ENCODE data around the gene KCNG2. TPM values are rescaled to one million over a fixed set of nuclear protein-coding genes. Genes with fewer than 3 reads are reported as not detected.

Gene KCNG2
- total RNA-seq, 2 experiments from 2014 or later: not detected

GRCh38 chr18:79850731-79851130 lies 53.0 kb downstream of the KCNG2 start:
- no TSS peak for BruUV-seq (replicated peaks)
- Histone ChIP-seq H3K9me3 (ENCODE audit: low read length) (no peaks in the 10 kb centered on the region), H4K20me1 (ENCODE audit: insufficient read depth, low read length) (no peaks in the 10 kb centered on the region), H3K79me2 (ENCODE audit: insufficient read depth, low read depth, low read length) (no peaks in the 10 kb centered on the region), H3K4me2 (ENCODE audit: low read length) (no peak overlapping the region), H3K4me1 (ENCODE audit: insufficient read depth, low read length, poor library complexity, severe bottlenecking) (no peaks in the 10 kb centered on the region), H3K36me3 (ENCODE audit: insufficient read depth, low read length) (no peaks in the 10 kb centered on the region), H3K9me2 (ENCODE audit: insufficient read depth, low read length) (no peaks in the 10 kb centered on the region), H2AFZ (ENCODE audit: low read length) (no peak overlapping the region), H3K27ac (ENCODE audit: low read depth, low read length, poor library complexity, severe bottlenecking) (no peak overlapping the region), H3K4me3 (ENCODE audit: low read depth, low read length, poor library complexity, severe bottlenecking) (no peak overlapping the region)
- TF ChIP-seq EZH2phosphoT487 (IDR thresholded peaks at IDR 0.05; ENCODE audit: borderline replicate concordance, low read depth, low read length) (no peak), CTCF (conservative IDR thresholded peaks at IDR 0.05; ENCODE audit: low read length) (no peak)
- no peak for DNase-seq (ENCODE audit: low spot score)
- intact Hi-C loops (cut with micrococcal nuclease; ENCODE audit: unreplicated experiment): no loop called here
- ChIA-PET CTCF (ENCODE audit: unreplicated experiment) (no interaction called here), POLR2A (no interaction called here)

- Histone ChIP-seq H3K9me3 (ENCODE audit: low read length) (no peaks in the 10 kb centered on the region), H3K79me2 (ENCODE audit: insufficient read depth, low read depth, low read length) (no peaks in the 10 kb centered on the region), H4K20me1 (ENCODE audit: insufficient read depth, low read length) (no peaks in the 10 kb centered on the region), H3K4me1 (ENCODE audit: insufficient read depth, low read length, poor library complexity, severe bottlenecking) (no peaks in the 10 kb centered on the region), H3K9me2 (ENCODE audit: insufficient read depth, low read length) (no peaks in the 10 kb centered on the region), H3K4me2 (ENCODE audit: low read length) (no peak overlapping the region), H3K36me3 (ENCODE audit: insufficient read depth, low read length) (no peaks in the 10 kb centered on the region), H3K4me3 (ENCODE audit: low read depth, low read length, poor library complexity, severe bottlenecking) (no peak overlapping the region), H3K27ac (ENCODE audit: low read depth, low read length, poor library complexity, severe bottlenecking) (no peak overlapping the region), H2AFZ (ENCODE audit: low read length) (no peak overlapping the region)
- DNase-seq (ENCODE audit: low spot score): no peak
- no peak for TF ChIP-seq EZH2phosphoT487 (IDR thresholded peaks at IDR 0.05; ENCODE audit: borderline replicate concordance, low read depth, low read length)
- TF ChIP-seq CTCF (conservative IDR thresholded peaks at IDR 0.05; ENCODE audit: low read length): no peak
- POLR2A ChIA-PET: no interaction called here
- BruUV-seq (replicated peaks): no TSS peak
- intact Hi-C loops (cut with micrococcal nuclease; ENCODE audit: unreplicated experiment): no loop called here
- CTCF ChIA-PET (ENCODE audit: unreplicated experiment): no interaction called here
Measured at GRCh38 chr18:79851489-79851888, 53.8 kb downstream of the KCNG2 start.

DNA sequence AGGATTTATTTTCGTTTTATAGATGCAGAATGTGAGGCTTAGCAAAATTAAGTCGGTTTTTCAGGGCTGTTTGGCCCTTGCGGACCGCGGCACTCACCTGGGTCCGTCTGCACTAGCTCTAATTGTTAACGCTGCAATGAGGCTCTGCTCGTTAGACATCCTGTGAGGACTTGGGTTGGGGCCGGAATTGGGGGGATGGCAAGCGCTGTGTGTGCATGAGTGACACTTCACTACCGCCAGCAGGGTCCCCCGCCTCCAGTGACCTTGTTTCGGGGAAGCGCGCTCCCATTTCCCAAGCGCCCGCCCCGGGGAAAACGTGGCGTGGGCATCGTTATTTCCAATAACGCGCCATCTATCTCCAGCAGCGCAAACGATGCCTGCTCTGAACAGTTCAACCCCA lies 54.2 kb downstream of the KCNG2 start:
- H3K27ac ChIP-seq (ENCODE audit: low read depth, low read length, poor library complexity, severe bottlenecking): no peak overlapping the region
- H3K79me2 ChIP-seq (ENCODE audit: insufficient read depth, low read depth, low read length): no peaks in the 10 kb centered on the region
- no peak overlapping the region for H2AFZ ChIP-seq (ENCODE audit: low read length)
- CTCF ChIA-PET (ENCODE audit: unreplicated experiment): no interaction called here
- no peak overlapping the region for H3K4me2 ChIP-seq (ENCODE audit: low read length)
- BruUV-seq (replicated peaks): no TSS peak
- no peaks in the 10 kb centered on the region for H4K20me1 ChIP-seq (ENCODE audit: insufficient read depth, low read length)
- no peaks in the 10 kb centered on the region for H3K9me2 ChIP-seq (ENCODE audit: insufficient read depth, low read length)
- no peak for TF ChIP-seq EZH2phosphoT487 (IDR thresholded peaks at IDR 0.05; ENCODE audit: borderline replicate concordance, low read depth, low read length)
- TF ChIP-seq CTCF (conservative IDR thresholded peaks at IDR 0.05; ENCODE audit: low read length): no peak
- no peaks in the 10 kb centered on the region for H3K4me1 ChIP-seq (ENCODE audit: insufficient read depth, low read length, poor library complexity, severe bottlenecking)
- H3K9me3 ChIP-seq (ENCODE audit: low read length): no peaks in the 10 kb centered on the region
- no peaks in the 10 kb centered on the region for H3K36me3 ChIP-seq (ENCODE audit: insufficient read depth, low read length)
- H3K4me3 ChIP-seq (ENCODE audit: low read depth, low read length, poor library complexity, severe bottlenecking): no peak overlapping the region
- intact Hi-C loops (cut with micrococcal nuclease; ENCODE audit: unreplicated experiment): no loop called here
- POLR2A ChIA-PET: no interaction called here
- no peak for DNase-seq (ENCODE audit: low spot score)

Data from OCI-LY7 (cell line).